GM12878 (cell line): ENCODE measurements around the gene CD58. TPM values are rescaled to one million over a fixed set of nuclear protein-coding genes. Genes with fewer than 3 reads are reported as not detected.

Experiments
- ATAC-seq: fragments of 200-7000 bp; cut with Tn5 transposase; 3 replicates; pipeline ENCODE4 v1.9.1; 2020; ENCODE audit warnings: mild to moderate bottlenecking, moderate library complexity
- BruUV-seq: library from RNA; stranded (reverse); fragments of 400-500 nt; replicated peaks from 2 replicates; lab custom pipeline; 2021; lab: Mats Ljungman, UMichigan
- CTCF ChIA-PET: fragments of 300-600 bp; sonication (Branson Sonifier 250); formaldehyde crosslinking; extraction: SDS; loops from one replicate; lab custom pipeline; 2021; ENCODE audit warnings: inconsistent platforms; lab: Yijun Ruan, JAX
- POLR2A ChIA-PET: fragments of 350-600 bp; formaldehyde crosslinking; extraction: SDS; loops from one replicate; lab custom pipeline; 2021; ENCODE audit warnings: inconsistent platforms; lab: Charles Lee
- RAD21 ChIA-PET: fragments of 300-600 bp; sonication (Branson Sonifier 250); formaldehyde crosslinking; loops from one replicate; lab custom pipeline; 2023; ENCODE audit warnings: antibody characterized with exemption; ENCODE audit not compliant: unreplicated experiment; lab: Charles Lee
- SMC1A ChIA-PET: fragments of 300-600 bp; sonication (Branson Sonifier 250); formaldehyde crosslinking; loops from one replicate; lab custom pipeline; 2023; ENCODE audit not compliant: unreplicated experiment, uncharacterized antibody; lab: Charles Lee
- DNase-seq: peaks from one replicate; pipeline ENCODE4 v3.0.0-alpha.2; 2011; ENCODE audit warnings: low read depth, low spot score
- FAIRE-seq: peaks from 3 replicates; lab custom pipeline; 2011; peaks lifted over from hg19 to GRCh38; lab: Jason Lieb, UNC
- H2AFZ ChIP-seq: 2 replicates; pipeline ENCODE4 v1.6.0; 2011; ENCODE audit warnings: low read depth, low read length, control low read depth; ENCODE audit not compliant: control insufficient read depth
- H3K27ac ChIP-seq: 2 replicates; pipeline ENCODE4 v1.5.1; 2011; ENCODE audit warnings: control low read depth; ENCODE audit not compliant: control insufficient read depth, insufficient read depth
- H3K27me3 ChIP-seq, 2 experiments: replicated peaks in 1 of 2; 2 replicates each; pipeline versions ENCODE4 v1.6.0 to v1.6.1; 2011; ENCODE audit warnings: low read length in 1 of 2; ENCODE audit not compliant: control insufficient read depth in 2 of 2, insufficient read depth in 2 of 2
- H3K36me3 ChIP-seq, 2 experiments: 2 replicates each; pipeline ENCODE4 v1.5.1; 2011; ENCODE audit warnings: low read length in 1 of 2; ENCODE audit not compliant: control insufficient read depth in 2 of 2, insufficient read depth in 2 of 2
- H3K4me1 ChIP-seq: 2 replicates; pipeline ENCODE4 v1.6.1; 2011; ENCODE audit warnings: mild to moderate bottlenecking, low read length, moderate library complexity, mixed read lengths; ENCODE audit not compliant: control insufficient read depth, insufficient read depth
- H3K4me2 ChIP-seq: 2 replicates; pipeline ENCODE4 v1.6.0; 2011; ENCODE audit warnings: control low read depth; ENCODE audit not compliant: control insufficient read depth, insufficient read depth
- H3K4me3 ChIP-seq: fragments of 200-600 bp; sonication (generic); 2 replicates; pipeline ENCODE4 v1.5.1; 2016
- H3K79me2 ChIP-seq: 2 replicates; pipeline ENCODE4 v1.6.0; 2011; ENCODE audit warnings: low read length; ENCODE audit not compliant: control insufficient read depth, insufficient read depth
- H3K9ac ChIP-seq: 2 replicates; pipeline ENCODE4 v1.8.0; 2011; ENCODE audit warnings: low read length, control low read depth, mixed read lengths; ENCODE audit not compliant: control insufficient read depth, insufficient read depth
- H3K9me3 ChIP-seq: replicated peaks from 3 replicates; pipeline ENCODE4 v1.5.1; 2011; ENCODE audit warnings: mild to moderate bottlenecking, low read length; ENCODE audit not compliant: control insufficient read depth, insufficient read depth
- H4K20me1 ChIP-seq: 2 replicates; pipeline ENCODE4 v1.6.0; 2011; ENCODE audit not compliant: control insufficient read depth, insufficient read depth
- ESRRA ChIP-seq: IDR thresholded peaks from 2 replicates; pipeline ENCODE4 v1.6.1; 2012; ENCODE audit warnings: mild to moderate bottlenecking, low read length, improper control_type of control experiment
- GATAD2B ChIP-seq: fragments of 450-650 bp; conservative IDR thresholded peaks from 2 replicates; pipeline ENCODE4 v1.6.1; 2017; ENCODE audit warnings: low read depth, mild to moderate bottlenecking, moderate library complexity
- HDAC2 ChIP-seq: fragments of 200-600 bp; sonication (generic); IDR thresholded peaks from 2 replicates; pipeline ENCODE4 v1.6.1; 2017
- JUNB ChIP-seq: IDR thresholded peaks from 2 replicates; pipeline ENCODE4 v1.6.1; 2016; ENCODE audit warnings: antibody characterized with exemption, mild to moderate bottlenecking
- MTA2 ChIP-seq: fragments of 450-650 bp; IDR thresholded peaks from 2 replicates; pipeline ENCODE4 v1.6.1; 2016; ENCODE audit warnings: low read depth, mild to moderate bottlenecking, moderate library complexity
- NR2F1 ChIP-seq: fragments of 450-650 bp; conservative IDR thresholded peaks from 2 replicates; pipeline ENCODE4 v1.6.1; 2017; ENCODE audit warnings: mild to moderate bottlenecking
- PAX5 ChIP-seq: IDR thresholded peaks from 2 replicates; pipeline ENCODE4 v1.6.1; 2011; ENCODE audit warnings: low read depth, low read length, borderline replicate concordance
- STAT1 ChIP-seq: fragments of 450-650 bp; conservative IDR thresholded peaks from 2 replicates; pipeline ENCODE4 v1.6.1; 2014; ENCODE audit warnings: antibody characterized with exemption, mild to moderate bottlenecking
- STAT3 ChIP-seq: IDR thresholded peaks from 2 replicates; pipeline ENCODE4 v1.6.1; 2011; ENCODE audit warnings: low read depth, low read length, improper control_type of control experiment
- ZBTB33 ChIP-seq: fragments of 450-650 bp; IDR thresholded peaks from 2 replicates; pipeline ENCODE4 v1.6.1; 2017; ENCODE audit warnings: mild to moderate bottlenecking
- ZBTB4 ChIP-seq: fragments of 450-650 bp; formaldehyde crosslinking; IDR thresholded peaks from 2 replicates; pipeline ENCODE4 v1.4.0; 2022; ENCODE audit warnings: mild to moderate bottlenecking, moderate library complexity
- WGBS: methylation state at CpG from one replicate; pipeline ENCODE4 v1.1.6; 2016; ENCODE audit warnings: low lambda C conversion rate; ENCODE audit not compliant: insufficient replicate concordance, insufficient coverage; ENCODE audit errors: missing lambda C conversion rate; 5-methylcytosine and 5-hydroxymethylcytosine counted together
- in situ Hi-C: fragments of 300-500 bp; cut with MboI; formaldehyde crosslinking; loops from 9 replicates; pipeline ENCODE4 v1.14.3; 2018; ENCODE audit warnings: mixed read lengths
- intact Hi-C: fragments of 100-400 bp; cut with micrococcal nuclease; formaldehyde crosslinking; loops from one replicate; pipeline ENCODE4 v1.14.2; 2022; ENCODE audit not compliant: unreplicated experiment
- polyA plus RNA-seq, 11 experiments: library from polyadenylated mRNA; depleted of rRNA in 4 of 11; unstranded in 6 of 11; stranded (reverse) in 5 of 11; fragments of >200 nt; fragmentation: Nextera tagmentation in 4 of 11; fragmentation: Illumina TruSeq in 1 of 11; extraction: Ambion mirVana in 4 of 11; extraction: Trizol in 1 of 11; gene quantifications; 1 replicate in 1 of 11; 2 replicates in 10 of 11; pipeline versions ENCODE4 v1.2.1 to v1.2.3, GENCODE V29; 2011 to 2016; ENCODE audit warnings: inconsistent platforms in 2 of 11, missing spikeins in 2 of 11, low read depth in 1 of 11
- total RNA-seq, 4 experiments: library from RNA; depleted of rRNA in 3 of 4; stranded (reverse); fragments of >200 nt in 3 of 4; fragmentation: Illumina TruSeq in 1 of 4; extraction: Trizol in 1 of 4; gene quantifications; 2 replicates each; pipeline versions ENCODE4 v1.2.1 to v1.2.3, GENCODE V29; 2013 to 2021
- TF ChIP-seq, protein P1 (sequence below): IDR thresholded peaks from 2 replicates; pipeline ENCODE4 v1.6.1; 2011; ENCODE audit warnings: borderline replicate concordance, low read depth, mild to moderate bottlenecking, moderate library complexity, low read length; ENCODE audit not compliant: insufficient read depth, poor library complexity, severe bottlenecking
- TF ChIP-seq, protein P2 (sequence below): IDR thresholded peaks from 2 replicates; pipeline ENCODE4 v1.6.1; 2012; ENCODE audit warnings: low read depth, low read length, improper control_type of control experiment
- TF ChIP-seq, protein P3 (sequence below): IDR thresholded peaks from 2 replicates; pipeline ENCODE4 v1.6.1; 2011; ENCODE audit warnings: low read depth, low read length, improper control_type of control experiment, borderline replicate concordance

The CD58 gene
- total and polyA plus RNA-seq, 10 of the 15 experiments (the other 5 are each of a cell fraction or from before 2014, with no cell fraction given): 70.4 to 252 (median 129) TPM

- Histone ChIP-seq H3K4me1 (peaks cover 21% of the 10 kb centered on the region), H3K9me3 (no peaks in the 10 kb centered on the region), H3K36me3 (no peaks in the 10 kb centered on the region), H3K27ac (no peak overlapping the region), H3K4me3 (no peak overlapping the region), H3K27me3 (no peaks in the 10 kb centered on the region), H3K4me2 (no peak overlapping the region), H3K79me2 (no peaks in the 10 kb centered on the region), H4K20me1 (no peaks in the 10 kb centered on the region), H2AFZ (no peak overlapping the region), H3K9ac (no peak overlapping the region)
- FAIRE-seq: no peak
- ATAC-seq: no peak
- in situ Hi-C loops: loop anchor here (5.0 kb wide), 2 partner anchors 94 to 479 kb away; no protein-coding TSS in a partner anchor
- no peak for DNase-seq
- ChIA-PET POLR2A (no interaction called here), RAD21 (interaction anchor here (0.7 to 2.2 kb wide), 3 partner anchors 18 to 160 kb away, joined by 3 to 8 read pairs (median 3); no protein-coding TSS in a partner anchor), SMC1A (interaction anchor here (1.0 to 4.7 kb wide), 2 partner anchors 17 to 94 kb away, joined by 6 to 23 read pairs; no protein-coding TSS in a partner anchor), CTCF (interaction anchor here (0.5 to 4.8 kb wide), 5 partner anchors 18 to 99 kb away, joined by 3 to 34 read pairs (median 4); no protein-coding TSS in a partner anchor)
- intact Hi-C loops: loop anchor here (10.0 kb wide), 1 partner anchor 356 kb away; no protein-coding TSS in a partner anchor
- no TSS peak for BruUV-seq
- 91% methylated on average over 1 of the region's 1 CpG for WGBS
- TF ChIP-seq GATAD2B (no peak), STAT1 (no peak), ESRRA (no peak), NR2F1 (no peak), ZBTB33 (no peak), JUNB (no peak), MTA2 (no peak), HDAC2 (no peak), ZBTB4 (CRISPR knock-in tag) (no peak), STAT3 (no peak), PAX5 (no peak)
- TF ChIP-seq, protein P1, sequence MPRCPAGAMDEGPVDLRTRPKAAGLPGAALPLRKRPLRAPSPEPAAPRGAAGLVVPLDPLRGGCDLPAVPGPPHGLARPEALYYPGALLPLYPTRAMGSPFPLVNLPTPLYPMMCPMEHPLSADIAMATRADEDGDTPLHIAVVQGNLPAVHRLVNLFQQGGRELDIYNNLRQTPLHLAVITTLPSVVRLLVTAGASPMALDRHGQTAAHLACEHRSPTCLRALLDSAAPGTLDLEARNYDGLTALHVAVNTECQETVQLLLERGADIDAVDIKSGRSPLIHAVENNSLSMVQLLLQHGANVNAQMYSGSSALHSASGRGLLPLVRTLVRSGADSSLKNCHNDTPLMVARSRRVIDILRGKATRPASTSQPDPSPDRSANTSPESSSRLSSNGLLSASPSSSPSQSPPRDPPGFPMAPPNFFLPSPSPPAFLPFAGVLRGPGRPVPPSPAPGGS: no peak
- TF ChIP-seq, protein P2, sequence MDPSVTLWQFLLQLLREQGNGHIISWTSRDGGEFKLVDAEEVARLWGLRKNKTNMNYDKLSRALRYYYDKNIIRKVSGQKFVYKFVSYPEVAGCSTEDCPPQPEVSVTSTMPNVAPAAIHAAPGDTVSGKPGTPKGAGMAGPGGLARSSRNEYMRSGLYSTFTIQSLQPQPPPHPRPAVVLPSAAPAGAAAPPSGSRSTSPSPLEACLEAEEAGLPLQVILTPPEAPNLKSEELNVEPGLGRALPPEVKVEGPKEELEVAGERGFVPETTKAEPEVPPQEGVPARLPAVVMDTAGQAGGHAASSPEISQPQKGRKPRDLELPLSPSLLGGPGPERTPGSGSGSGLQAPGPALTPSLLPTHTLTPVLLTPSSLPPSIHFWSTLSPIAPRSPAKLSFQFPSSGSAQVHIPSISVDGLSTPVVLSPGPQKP: no peak
- TF ChIP-seq, protein P3, sequence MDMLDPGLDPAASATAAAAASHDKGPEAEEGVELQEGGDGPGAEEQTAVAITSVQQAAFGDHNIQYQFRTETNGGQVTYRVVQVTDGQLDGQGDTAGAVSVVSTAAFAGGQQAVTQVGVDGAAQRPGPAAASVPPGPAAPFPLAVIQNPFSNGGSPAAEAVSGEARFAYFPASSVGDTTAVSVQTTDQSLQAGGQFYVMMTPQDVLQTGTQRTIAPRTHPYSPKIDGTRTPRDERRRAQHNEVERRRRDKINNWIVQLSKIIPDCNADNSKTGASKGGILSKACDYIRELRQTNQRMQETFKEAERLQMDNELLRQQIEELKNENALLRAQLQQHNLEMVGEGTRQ: no peak
Measured at GRCh38 chr1:116578581-116578980, 7.8 kb upstream of the CD58 start.
